ENCODE data around the gene EPHB6.

Gene EPHB6

GRCh38 chr7:142860968-142861367, 6.1 kb downstream of the EPHB6 start:
- no peak for DNase-seq
- in situ Hi-C loops (cut with MboI; ENCODE audit: low pct_unique_long_range_greater_than_20kb, low sequenced_read_pairs): loop anchor here (25.0 kb wide), 1 partner anchor 351 kb away; the partner anchor contains the start of gene TAS2R40

GRCh38 chr7:142862351-142862750, 7.5 kb downstream of the EPHB6 start:
- in situ Hi-C loops (cut with MboI; ENCODE audit: low pct_unique_long_range_greater_than_20kb, low sequenced_read_pairs): loop anchor here (25.0 kb wide), 1 partner anchor 350 kb away; the partner anchor contains the start of gene TAS2R40

GRCh38 chr7:142862786-142863400, 8.0 kb downstream of the EPHB6 start:
- in situ Hi-C loops (cut with MboI; ENCODE audit: low pct_unique_long_range_greater_than_20kb, low sequenced_read_pairs): loop anchor here (25.0 kb wide), 1 partner anchor 349 kb away; the partner anchor contains the start of gene TAS2R40
- DNase-seq: no peak

More at GRCh38 chr7:142862351-142862750, 7.5 kb downstream of the EPHB6 start:
- DNase-seq: no peak

GRCh38 chr7:142863891-142864685, 9.2 kb downstream of the EPHB6 start:
- in situ Hi-C loops (cut with MboI; ENCODE audit: low pct_unique_long_range_greater_than_20kb, low sequenced_read_pairs): loop anchor here (25.0 kb wide), 1 partner anchor 348 kb away; the partner anchor contains the start of gene TAS2R40

GRCh38 chr7:142864980-142865747, 10.3 kb downstream of the EPHB6 start:
- in situ Hi-C loops (cut with MboI; ENCODE audit: low pct_unique_long_range_greater_than_20kb, low sequenced_read_pairs): loop anchor here (25.0 kb wide), 1 partner anchor 347 kb away; the partner anchor contains the start of gene TAS2R40
- no peak for DNase-seq

More at GRCh38 chr7:142863891-142864685, 9.2 kb downstream of the EPHB6 start:
- DNase-seq: no peak

- in situ Hi-C loops (cut with MboI; ENCODE audit: low pct_unique_long_range_greater_than_20kb, low sequenced_read_pairs): loop anchor here (25.0 kb wide), 1 partner anchor 347 kb away; the partner anchor contains the start of gene TAS2R40
- DNase-seq: no peak
Measured at GRCh38 chr7:142865766-142866165, 10.9 kb downstream of the EPHB6 start.

- peak; percentile 29 for DNase-seq
- in situ Hi-C loops (cut with MboI; ENCODE audit: low pct_unique_long_range_greater_than_20kb, low sequenced_read_pairs): loop anchor here (25.0 kb wide), 1 partner anchor 346 kb away; the partner anchor contains the start of gene TAS2R40
Measured at GRCh38 chr7:142866361-142867096, 11.7 kb downstream of the EPHB6 start.

- in situ Hi-C loops (cut with MboI; ENCODE audit: low pct_unique_long_range_greater_than_20kb, low sequenced_read_pairs): loop anchor here (25.0 kb wide), 1 partner anchor 345 kb away; the partner anchor contains the start of gene TAS2R40
- no peak for DNase-seq
Measured at GRCh38 chr7:142867097-142867378, 12.2 kb downstream of the EPHB6 start.

GRCh38 chr7:142867398-142868187, 12.7 kb downstream of the EPHB6 start:
- no peak for DNase-seq
- in situ Hi-C loops (cut with MboI; ENCODE audit: low pct_unique_long_range_greater_than_20kb, low sequenced_read_pairs): loop anchor here (25.0 kb wide), 1 partner anchor 345 kb away; the partner anchor contains the start of gene TAS2R40

- in situ Hi-C loops (cut with MboI; ENCODE audit: low pct_unique_long_range_greater_than_20kb, low sequenced_read_pairs): loop anchor here (25.0 kb wide), 1 partner anchor 344 kb away; the partner anchor contains the start of gene TAS2R40
- DNase-seq: no peak
Measured at GRCh38 chr7:142868188-142868985, 13.5 kb downstream of the EPHB6 start.

GRCh38 chr7:142868986-142869415, 14.1 kb downstream of the EPHB6 start:
- DNase-seq: no peak
- in situ Hi-C loops (cut with MboI; ENCODE audit: low pct_unique_long_range_greater_than_20kb, low sequenced_read_pairs): loop anchor here (25.0 kb wide), 1 partner anchor 343 kb away; the partner anchor contains the start of gene TAS2R40

- no peak for DNase-seq
- in situ Hi-C loops (cut with MboI; ENCODE audit: low pct_unique_long_range_greater_than_20kb, low sequenced_read_pairs): loop anchor here (25.0 kb wide), 1 partner anchor 343 kb away; the partner anchor contains the start of gene TAS2R40
Measured at GRCh38 chr7:142869434-142869833, 14.6 kb downstream of the EPHB6 start.

- no peak for DNase-seq
- in situ Hi-C loops (cut with MboI; ENCODE audit: low pct_unique_long_range_greater_than_20kb, low sequenced_read_pairs): loop anchor here (25.0 kb wide), 1 partner anchor 342 kb away; the partner anchor contains the start of gene TAS2R40
Measured at GRCh38 chr7:142870147-142870559, 15.3 kb downstream of the EPHB6 start.

- no peak for DNase-seq
- in situ Hi-C loops (cut with MboI; ENCODE audit: low pct_unique_long_range_greater_than_20kb, low sequenced_read_pairs): loop anchor here (25.0 kb wide), 1 partner anchor 342 kb away; the partner anchor contains the start of gene TAS2R40
Measured at GRCh38 chr7:142870566-142871259, 15.8 kb downstream of the EPHB6 start.

GRCh38 chr7:142871260-142872105, 16.6 kb downstream of the EPHB6 start:
- in situ Hi-C loops (cut with MboI; ENCODE audit: low pct_unique_long_range_greater_than_20kb, low sequenced_read_pairs): loop anchor here (25.0 kb wide), 1 partner anchor 341 kb away; the partner anchor contains the start of gene TAS2R40
- no peak for DNase-seq

Measured in KBM-7 (cell line).